22Rv1 (cell line): Measurements from ENCODE around the gene PTPRD.

ENCODE experiments used
- CTCF ChIP-seq: fragments of 450-650 bp; IDR thresholded peaks from 2 replicates; pipeline ENCODE4 v1.5.1; 2017; ENCODE audit warnings: mild to moderate bottlenecking
- ZFX ChIP-seq: fragments of 450-650 bp; IDR thresholded peaks from 2 replicates; pipeline ENCODE4 v1.6.1; 2017; ENCODE audit warnings: antibody characterized with exemption, borderline replicate concordance

GRCh38 chr9:9469271-9469670, 1143.5 kb downstream of the PTPRD start:
- TF ChIP-seq CTCF = no peak
- TF ChIP-seq ZFX = no peak
